A549 (cell line): ENCODE results near the gene MYH11.

Source experiments
- BHLHE40 ChIP-seq: IDR thresholded peaks from 2 replicates; pipeline ENCODE4 v1.6.1; 2012; ENCODE audit warnings: low read depth, low read length, inconsistent platforms
- CTCF ChIP-seq: fragments of >200 bp; sonication (Bioruptor Twin); formaldehyde crosslinking; IDR thresholded peaks from 3 replicates; pipeline ENCODE4 v1.5.1; 2016
- EP300 ChIP-seq, 2 experiments: fragments of >200 bp; sonication (Bioruptor Twin); formaldehyde crosslinking; IDR thresholded peaks; 2 replicates in 1 of 2; 3 replicates in 1 of 2; pipeline ENCODE4 v1.6.1; 2016 to 2017
- RAD21 ChIP-seq, 2 experiments: fragments of >200 bp in 1 of 2; sonication (Bioruptor Twin) in 1 of 2; formaldehyde crosslinking in 1 of 2; IDR thresholded peaks in 1 of 2; conservative IDR thresholded peaks in 1 of 2; 2 replicates in 1 of 2; 3 replicates in 1 of 2; pipeline ENCODE4 v1.6.1; 2012 to 2018; ENCODE audit warnings: inconsistent platforms in 1 of 2

DNA sequence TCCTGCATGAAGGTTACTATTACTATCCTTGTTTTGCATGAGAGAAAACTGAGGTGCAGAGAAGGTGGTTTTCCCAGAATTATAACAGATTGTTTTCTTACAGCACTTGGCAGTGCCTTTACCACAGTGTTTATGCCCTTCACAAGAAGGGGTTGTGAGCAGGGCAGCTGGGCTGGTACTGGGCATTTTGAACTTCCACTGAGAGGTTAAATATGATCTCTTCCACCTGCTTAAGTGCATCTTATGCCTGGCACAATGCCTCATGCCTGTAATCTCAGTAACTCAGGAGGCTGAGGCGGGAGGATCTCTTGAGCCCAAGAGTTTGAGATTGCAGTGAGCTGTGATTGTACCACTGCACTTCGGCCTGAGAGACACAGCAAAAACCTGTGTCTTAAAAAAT lies 170.5 kb downstream of the MYH11 start:
- no peak for TF ChIP-seq BHLHE40
- no peak for TF ChIP-seq CTCF
- no peak for TF ChIP-seq RAD21 (conservative IDR thresholded peaks at IDR 0.05 in 1 of 2, IDR thresholded peaks at IDR 0.05 in 1 of 2)
- no peak for TF ChIP-seq EP300 (IDR thresholded peaks at IDR 0.05)
